Measurements from ENCODE around the gene TMEM120B.

GRCh38 chr12:121748571-121749265, 36.2 kb downstream of the TMEM120B start:
- TF ChIP-seq TARDBP (IDR thresholded peaks at IDR 0.05) = no peak
- no peak for TF ChIP-seq LEF1 (IDR thresholded peaks at IDR 0.05; ENCODE audit: borderline replicate concordance)
- TF ChIP-seq SUZ12 (IDR thresholded peaks at IDR 0.05) = no peak
- no peak for TF ChIP-seq ARNT (IDR thresholded peaks at IDR 0.05)
- no peak for TF ChIP-seq FOXK2 (IDR thresholded peaks at IDR 0.05)
- no peak for TF ChIP-seq HDGF (IDR thresholded peaks at IDR 0.05; ENCODE audit: borderline replicate concordance)
- no peak for TF ChIP-seq BHLHE40 (IDR thresholded peaks at IDR 0.05; ENCODE audit: borderline replicate concordance)
- no peak for TF ChIP-seq SP1 (IDR thresholded peaks at IDR 0.05)
